CD4-positive, alpha-beta T cell treated with Interleukin-6 at 100 ng/mL for 8 hours (primary cell): Measurements from ENCODE around the gene CNPY2.
A peak's percentile ranks its signal among the peaks of the same experiment; 100 is the strongest.
"Not testable (repeated sequence)": the region's sequence is repeated elsewhere in the genome, so short reads cannot be mapped to it uniquely, and the experiment has no call there.

Experiments
- DNase-seq: peaks from one replicate; pipeline ENCODE4 v3.0.0-alpha.2; 2020; ENCODE audit warnings: mixed read lengths, low spot score

The CNPY2 gene

GRCh38 chr12:56297400-56297799 lies 18.4 kb downstream of the CNPY2 start:
- no peak for DNase-seq

GRCh38 chr12:56296295-56296694 lies 19.5 kb downstream of the CNPY2 start:
- no peak for DNase-seq

GRCh38 chr12:56293795-56294194 lies 22.0 kb downstream of the CNPY2 start:
- DNase-seq = no peak

GRCh38 chr12:56288705-56289387 lies 26.9 kb downstream of the CNPY2 start:
- no peak for DNase-seq

GRCh38 chr12:56286044-56286830 lies 29.6 kb downstream of the CNPY2 start:
- DNase-seq = no peak

GRCh38 chr12:56284263-56284662 lies 31.5 kb downstream of the CNPY2 start:
- not testable (repeated sequence) for DNase-seq

GRCh38 chr12:56282579-56282978 lies 33.2 kb downstream of the CNPY2 start:
- no peak for DNase-seq

GRCh38 chr12:56282030-56282429 lies 33.8 kb downstream of the CNPY2 start:
- no peak for DNase-seq

- no peak for DNase-seq
Observed at GRCh38 chr12:56280849-56281248, 34.9 kb downstream of the CNPY2 start.

- DNase-seq = no peak
Observed at GRCh38 chr12:56278905-56279304, 36.9 kb downstream of the CNPY2 start.

- DNase-seq = no peak
Observed at GRCh38 chr12:56274299-56274698, 41.5 kb downstream of the CNPY2 start.

GRCh38 chr12:56272468-56272867 lies 43.3 kb downstream of the CNPY2 start:
- not testable (repeated sequence) for DNase-seq

GRCh38 chr12:56271031-56271430 lies 44.8 kb downstream of the CNPY2 start:
- no peak for DNase-seq

GRCh38 chr12:56267443-56268071 lies 48.2 kb downstream of the CNPY2 start:
- no peak for DNase-seq

GRCh38 chr12:56266693-56267442 lies 48.9 kb downstream of the CNPY2 start, which contains the start of gene COQ10A:
COQ10A (plus strand) TSS chr12:56266942; CDS start chr12:56267119, 177 bp downstream.
- DNase-seq = peak; percentile 88

- not testable (repeated sequence) for DNase-seq
Observed at GRCh38 chr12:56266068-56266692, 49.6 kb downstream of the CNPY2 start.

GRCh38 chr12:56262955-56263354 lies 52.8 kb downstream of the CNPY2 start:
- not testable (repeated sequence) for DNase-seq

GRCh38 chr12:56261503-56262232 lies 54.1 kb downstream of the CNPY2 start:
- no peak for DNase-seq

- no peak for DNase-seq
Observed at GRCh38 chr12:56260921-56261320, 54.9 kb downstream of the CNPY2 start.

GRCh38 chr12:56260380-56260779 lies 55.4 kb downstream of the CNPY2 start:
- no peak for DNase-seq
